Measurements from ENCODE around the gene EFL1. TPM values are rescaled to one million over a fixed set of nuclear protein-coding genes. Genes with fewer than 3 reads are reported as not detected.
A peak's percentile ranks its signal among the peaks of the same experiment; 100 is the strongest.

Gene EFL1
- total and polyA plus RNA-seq, 10 of the 15 experiments (the other 5 are each of a cell fraction or from before 2014, with no cell fraction given) = 6.2 to 42.3 (median 24.7) TPM

DNA sequence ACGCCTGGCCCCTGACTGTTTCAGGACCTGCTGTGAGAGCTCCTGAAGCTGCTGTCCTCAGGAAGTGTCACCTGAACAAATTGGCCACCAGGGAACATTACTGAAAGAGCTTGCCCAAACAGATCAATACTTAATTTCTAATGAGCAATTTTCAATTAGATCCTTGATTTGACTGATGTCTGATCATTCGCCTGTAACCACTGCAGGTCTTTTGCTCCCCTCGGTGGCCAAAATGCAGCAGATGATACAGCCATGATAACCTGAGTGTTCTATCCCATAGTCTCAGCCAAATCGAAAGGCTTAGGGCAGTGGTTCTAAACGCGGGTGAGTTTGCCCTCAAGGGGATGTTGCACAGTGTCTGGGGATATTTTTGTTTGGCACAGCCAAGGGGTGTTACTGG is 159.1 kb downstream of the EFL1 start:
- Histone ChIP-seq H3K27ac (ENCODE audit: control insufficient read depth, insufficient read depth) (no peak overlapping the region), H3K4me1 (ENCODE audit: control insufficient read depth, insufficient read depth, low read length) (no peaks in the 10 kb centered on the region), H3K9me3 (replicated peaks; ENCODE audit: control insufficient read depth, insufficient read depth, low read length) (no peaks in the 10 kb centered on the region), H3K4me2 (ENCODE audit: control insufficient read depth, insufficient read depth) (no peak overlapping the region), H3K27me3 (replicated peaks in 1 of 2; ENCODE audit: control insufficient read depth in 2 of 2, insufficient read depth in 2 of 2, low read length in 1 of 2) (0 out of 4 replicates have a peak, but pooled peaks cover 0 to 1% of the 10 kb centered on the region in 2 experiments), H2AFZ (ENCODE audit: control insufficient read depth, low read depth, low read length) (no peak overlapping the region), H3K9ac (ENCODE audit: control insufficient read depth, insufficient read depth, low read length) (no peak overlapping the region), H4K20me1 (ENCODE audit: control insufficient read depth, insufficient read depth) (no peaks in the 10 kb centered on the region), H3K79me2 (ENCODE audit: control insufficient read depth, insufficient read depth, low read length) (no peaks in the 10 kb centered on the region), H3K36me3 (ENCODE audit: control insufficient read depth in 2 of 2, insufficient read depth in 2 of 2, low read length in 1 of 2) (no peaks in the 10 kb centered on the region), H3K4me3 (no peak overlapping the region)
- ChIA-PET POLR2A (no interaction called here), SMC1A (ENCODE audit: uncharacterized antibody, unreplicated experiment) (no interaction called here), RAD21 (ENCODE audit: unreplicated experiment) (no interaction called here), CTCF (no interaction called here)
- in situ Hi-C loops (cut with MboI) = loop anchor here (5.0 kb wide), 1 partner anchor 94 kb away; no protein-coding TSS in a partner anchor
- no TSS peak for BruUV-seq (replicated peaks)
- ATAC-seq (no peak), FAIRE-seq (no peak), DNase-seq (ENCODE audit: low read depth, low spot score) (no peak)
- 28% methylated on average over 6 of the region's 6 CpGs for WGBS (ENCODE audit: insufficient coverage, insufficient replicate concordance, low lambda C conversion rate, missing lambda C conversion rate)
- intact Hi-C loops (cut with micrococcal nuclease; ENCODE audit: unreplicated experiment) = loop anchor here (10.0 kb wide), 1 partner anchor 619 kb away; no protein-coding TSS in a partner anchor
- TF ChIP-seq PAX8 (IDR thresholded peaks at IDR 0.05) (no peak), HDAC6 (IDR thresholded peaks at IDR 0.05; ENCODE audit: unreplicated experiment) (no peak), GATAD2B (conservative IDR thresholded peaks at IDR 0.05; ENCODE audit: low read depth) (no peak), RAD21 (IDR thresholded peaks at IDR 0.05; ENCODE audit: insufficient read depth, low read depth, low read length) (0 out of 2 replicates have a peak, but pooled peaks have one; percentile 7), KDM1A (IDR thresholded peaks at IDR 0.05; ENCODE audit: borderline replicate concordance) (no peak), NR2C2 (IDR thresholded peaks at IDR 0.05; ENCODE audit: borderline replicate concordance, control insufficient read depth, insufficient read length, low read depth) (no peak), MYB (IDR thresholded peaks at IDR 0.05; ENCODE audit: borderline replicate concordance, low read depth, low read length) (no peak), BHLHE40 (IDR thresholded peaks at IDR 0.05; ENCODE audit: borderline replicate concordance in 1 of 2, low read depth in 2 of 2, low read length in 1 of 2) (no peak), ZNF24 (IDR thresholded peaks at IDR 0.05) (no peak), TAF1 (IDR thresholded peaks at IDR 0.05; ENCODE audit: borderline replicate concordance, low read depth, low read length) (no peak), FOXK2 (IDR thresholded peaks at IDR 0.05) (no peak), CREM (IDR thresholded peaks at IDR 0.05; ENCODE audit: low read depth) (no peak), RUNX3 (IDR thresholded peaks at IDR 0.05; ENCODE audit: low read length) (no peak)
- TF ChIP-seq, protein P1, sequence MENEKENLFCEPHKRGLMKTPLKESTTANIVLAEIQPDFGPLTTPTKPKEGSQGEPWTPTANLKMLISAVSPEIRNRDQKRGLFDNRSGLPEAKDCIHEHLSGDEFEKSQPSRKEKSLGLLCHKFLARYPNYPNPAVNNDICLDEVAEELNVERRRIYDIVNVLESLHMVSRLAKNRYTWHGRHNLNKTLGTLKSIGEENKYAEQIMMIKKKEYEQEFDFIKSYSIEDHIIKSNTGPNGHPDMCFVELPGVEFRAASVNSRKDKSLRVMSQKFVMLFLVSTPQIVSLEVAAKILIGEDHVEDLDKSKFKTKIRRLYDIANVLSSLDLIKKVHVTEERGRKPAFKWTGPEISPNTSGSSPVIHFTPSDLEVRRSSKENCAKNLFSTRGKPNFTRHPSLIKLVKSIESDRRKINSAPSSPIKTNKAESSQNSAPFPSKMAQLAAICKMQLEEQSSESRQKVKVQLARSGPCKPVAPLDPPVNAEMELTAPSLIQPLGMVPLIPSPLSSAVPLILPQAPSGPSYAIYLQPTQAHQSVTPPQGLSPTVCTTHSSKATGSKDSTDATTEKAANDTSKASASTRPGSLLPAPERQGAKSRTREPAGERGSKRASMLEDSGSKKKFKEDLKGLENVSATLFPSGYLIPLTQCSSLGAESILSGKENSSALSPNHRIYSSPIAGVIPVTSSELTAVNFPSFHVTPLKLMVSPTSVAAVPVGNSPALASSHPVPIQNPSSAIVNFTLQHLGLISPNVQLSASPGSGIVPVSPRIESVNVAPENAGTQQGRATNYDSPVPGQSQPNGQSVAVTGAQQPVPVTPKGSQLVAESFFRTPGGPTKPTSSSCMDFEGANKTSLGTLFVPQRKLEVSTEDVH (IDR thresholded peaks at IDR 0.05; ENCODE audit: low read depth, partially characterized antibody) = no peak
- TF ChIP-seq, protein P2, sequence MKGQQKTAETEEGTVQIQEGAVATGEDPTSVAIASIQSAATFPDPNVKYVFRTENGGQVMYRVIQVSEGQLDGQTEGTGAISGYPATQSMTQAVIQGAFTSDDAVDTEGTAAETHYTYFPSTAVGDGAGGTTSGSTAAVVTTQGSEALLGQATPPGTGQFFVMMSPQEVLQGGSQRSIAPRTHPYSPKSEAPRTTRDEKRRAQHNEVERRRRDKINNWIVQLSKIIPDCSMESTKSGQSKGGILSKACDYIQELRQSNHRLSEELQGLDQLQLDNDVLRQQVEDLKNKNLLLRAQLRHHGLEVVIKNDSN (IDR thresholded peaks at IDR 0.05; ENCODE audit: borderline replicate concordance, extremely low read length, insufficient read depth, low read depth, low read length) = no peak
- TF ChIP-seq, protein P3, sequence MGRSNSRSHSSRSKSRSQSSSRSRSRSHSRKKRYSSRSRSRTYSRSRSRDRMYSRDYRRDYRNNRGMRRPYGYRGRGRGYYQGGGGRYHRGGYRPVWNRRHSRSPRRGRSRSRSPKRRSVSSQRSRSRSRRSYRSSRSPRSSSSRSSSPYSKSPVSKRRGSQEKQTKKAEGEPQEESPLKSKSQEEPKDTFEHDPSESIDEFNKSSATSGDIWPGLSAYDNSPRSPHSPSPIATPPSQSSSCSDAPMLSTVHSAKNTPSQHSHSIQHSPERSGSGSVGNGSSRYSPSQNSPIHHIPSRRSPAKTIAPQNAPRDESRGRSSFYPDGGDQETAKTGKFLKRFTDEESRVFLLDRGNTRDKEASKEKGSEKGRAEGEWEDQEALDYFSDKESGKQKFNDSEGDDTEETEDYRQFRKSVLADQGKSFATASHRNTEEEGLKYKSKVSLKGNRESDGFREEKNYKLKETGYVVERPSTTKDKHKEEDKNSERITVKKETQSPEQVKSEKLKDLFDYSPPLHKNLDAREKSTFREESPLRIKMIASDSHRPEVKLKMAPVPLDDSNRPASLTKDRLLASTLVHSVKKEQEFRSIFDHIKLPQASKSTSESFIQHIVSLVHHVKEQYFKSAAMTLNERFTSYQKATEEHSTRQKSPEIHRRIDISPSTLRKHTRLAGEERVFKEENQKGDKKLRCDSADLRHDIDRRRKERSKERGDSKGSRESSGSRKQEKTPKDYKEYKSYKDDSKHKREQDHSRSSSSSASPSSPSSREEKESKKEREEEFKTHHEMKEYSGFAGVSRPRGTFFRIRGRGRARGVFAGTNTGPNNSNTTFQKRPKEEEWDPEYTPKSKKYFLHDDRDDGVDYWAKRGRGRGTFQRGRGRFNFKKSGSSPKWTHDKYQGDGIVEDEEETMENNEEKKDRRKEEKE (IDR thresholded peaks at IDR 0.05) = no peak
- TF ChIP-seq, protein P4, sequence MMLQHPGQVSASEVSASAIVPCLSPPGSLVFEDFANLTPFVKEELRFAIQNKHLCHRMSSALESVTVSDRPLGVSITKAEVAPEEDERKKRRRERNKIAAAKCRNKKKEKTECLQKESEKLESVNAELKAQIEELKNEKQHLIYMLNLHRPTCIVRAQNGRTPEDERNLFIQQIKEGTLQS (IDR thresholded peaks at IDR 0.05; ENCODE audit: borderline replicate concordance, extremely low read depth, low read depth, low read length) = no peak

Measured in GM12878 (cell line).